ENCODE data around the gene USP44.

Gene USP44

GRCh38 chr12:95522692-95523091 lies 28.6 kb downstream of the USP44 start:
- no peak for TF ChIP-seq CTCF (conservative IDR thresholded peaks at IDR 0.05; ENCODE audit: low read depth, low read length)
- H3K27me3 ChIP-seq (ENCODE audit: insufficient read depth, low read depth), result no peaks in the 10 kb centered on the region
- no peaks in the 10 kb centered on the region for H4K20me1 ChIP-seq (ENCODE audit: insufficient read depth)
- no peak overlapping the region for H2AFZ ChIP-seq (ENCODE audit: low read depth)
- H3K27ac ChIP-seq, result no peak overlapping the region
- H3K36me3 ChIP-seq (ENCODE audit: insufficient read depth), result no peaks in the 10 kb centered on the region
- no peak overlapping the region for H3K9ac ChIP-seq
- no peak overlapping the region for H3K4me3 ChIP-seq (IDR thresholded peaks at IDR 0.05; ENCODE audit: insufficient read depth, low read depth, low read length)
- no peaks in the 10 kb centered on the region for H3K79me2 ChIP-seq (ENCODE audit: insufficient read depth, low read depth)
- H3K4me1 ChIP-seq (ENCODE audit: low read depth, poor library complexity, severe bottlenecking), result no peaks in the 10 kb centered on the region
- H3K4me2 ChIP-seq, result no peak overlapping the region

GRCh38 chr12:95520816-95521215 lies 30.5 kb downstream of the USP44 start:
- TF ChIP-seq CTCF (conservative IDR thresholded peaks at IDR 0.05; ENCODE audit: low read depth, low read length), result no peak
- H3K36me3 ChIP-seq (ENCODE audit: insufficient read depth), result no peaks in the 10 kb centered on the region

DNA sequence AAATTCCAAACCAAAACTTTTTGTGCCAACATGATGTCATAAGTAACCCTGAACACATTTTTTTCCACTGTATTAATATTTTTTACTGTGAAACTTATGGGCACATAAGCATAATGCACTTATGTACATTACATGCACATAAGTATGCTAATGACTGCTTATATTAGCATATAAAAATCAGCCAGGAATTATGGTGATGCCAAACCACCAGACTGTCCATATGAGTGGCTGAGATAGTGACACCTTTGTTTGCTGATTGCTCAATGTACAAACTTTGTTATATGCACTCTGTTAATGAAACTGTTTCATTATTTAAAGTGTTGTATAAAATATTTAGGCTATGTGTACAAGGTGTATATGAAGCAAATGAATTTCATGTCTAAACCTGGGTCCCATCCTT lies 32.3 kb downstream of the USP44 start:
- Histone ChIP-seq H3K4me3 (IDR thresholded peaks at IDR 0.05; ENCODE audit: insufficient read depth, low read depth, low read length) (no peak overlapping the region), H3K79me2 (ENCODE audit: insufficient read depth, low read depth) (no peaks in the 10 kb centered on the region), H3K9ac (no peak overlapping the region), H3K27ac (no peak overlapping the region), H3K27me3 (ENCODE audit: insufficient read depth, low read depth) (no peaks in the 10 kb centered on the region), H3K4me2 (no peak overlapping the region), H2AFZ (ENCODE audit: low read depth) (no peak overlapping the region), H3K4me1 (ENCODE audit: low read depth, poor library complexity, severe bottlenecking) (no peaks in the 10 kb centered on the region), H4K20me1 (ENCODE audit: insufficient read depth) (no peaks in the 10 kb centered on the region), H3K36me3 (ENCODE audit: insufficient read depth) (no peaks in the 10 kb centered on the region)
- TF ChIP-seq CTCF (conservative IDR thresholded peaks at IDR 0.05; ENCODE audit: low read depth, low read length), result no peak

More at GRCh38 chr12:95520816-95521215, 30.5 kb downstream of the USP44 start:
- Histone ChIP-seq H4K20me1 (ENCODE audit: insufficient read depth) (no peaks in the 10 kb centered on the region), H3K4me1 (ENCODE audit: low read depth, poor library complexity, severe bottlenecking) (no peaks in the 10 kb centered on the region), H3K27ac (no peak overlapping the region), H2AFZ (ENCODE audit: low read depth) (no peak overlapping the region), H3K4me2 (no peak overlapping the region), H3K27me3 (ENCODE audit: insufficient read depth, low read depth) (no peaks in the 10 kb centered on the region), H3K79me2 (ENCODE audit: insufficient read depth, low read depth) (no peaks in the 10 kb centered on the region), H3K9ac (no peak overlapping the region), H3K4me3 (IDR thresholded peaks at IDR 0.05; ENCODE audit: insufficient read depth, low read depth, low read length) (no peak overlapping the region)

GRCh38 chr12:95517246-95517645 lies 34.0 kb downstream of the USP44 start:
- TF ChIP-seq CTCF (conservative IDR thresholded peaks at IDR 0.05; ENCODE audit: low read depth, low read length), result no peak
- no peak overlapping the region for H3K4me2 ChIP-seq
- no peaks in the 10 kb centered on the region; the same call in 1 of the 2 replicates for H3K36me3 ChIP-seq (ENCODE audit: insufficient read depth)
- no peaks in the 10 kb centered on the region for H3K27me3 ChIP-seq (ENCODE audit: insufficient read depth, low read depth)
- H3K79me2 ChIP-seq (ENCODE audit: insufficient read depth, low read depth), result no peaks in the 10 kb centered on the region
- H3K4me3 ChIP-seq (IDR thresholded peaks at IDR 0.05; ENCODE audit: insufficient read depth, low read depth, low read length), result no peak overlapping the region
- H2AFZ ChIP-seq (ENCODE audit: low read depth), result no peak overlapping the region
- H3K9ac ChIP-seq, result no peak overlapping the region
- H3K27ac ChIP-seq, result no peak overlapping the region
- no peaks in the 10 kb centered on the region for H3K4me1 ChIP-seq (ENCODE audit: low read depth, poor library complexity, severe bottlenecking)
- H4K20me1 ChIP-seq (ENCODE audit: insufficient read depth), result no peaks in the 10 kb centered on the region
